Measurements from ENCODE around the gene ZNF775.

Gene ZNF775

DNA sequence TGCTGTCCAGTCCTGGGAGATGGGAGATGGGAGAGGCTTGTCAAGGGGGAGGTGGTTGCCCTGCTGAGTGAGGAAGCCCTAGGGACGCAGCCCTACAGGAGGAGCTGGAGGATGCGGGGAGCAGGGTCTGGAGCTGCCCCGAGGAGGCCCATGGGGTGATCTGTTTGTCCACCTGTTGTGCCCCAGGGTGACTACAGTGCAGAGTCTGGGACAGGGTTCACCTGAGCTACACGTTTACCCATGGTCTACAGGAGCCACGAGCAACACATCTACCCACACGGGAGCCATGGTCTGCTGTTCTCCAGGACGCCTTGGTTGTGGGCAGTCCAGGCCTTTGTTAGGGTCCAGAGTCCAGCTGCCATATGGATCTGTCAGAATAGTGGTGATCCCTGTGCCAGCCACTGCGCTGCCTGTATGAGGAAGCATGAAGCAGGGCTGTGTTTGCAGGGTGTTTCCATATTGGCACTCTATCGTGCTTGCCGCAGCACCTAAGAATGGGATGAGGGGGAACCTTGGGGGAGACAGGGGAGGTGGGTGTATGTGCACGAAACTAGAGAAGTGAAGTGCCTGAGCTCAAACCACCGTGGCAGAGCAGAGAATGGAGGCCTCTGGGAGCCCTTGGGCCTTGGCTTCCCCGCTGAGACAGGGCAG is 23.7 kb downstream of the ZNF775 start:
- no peak for DNase-seq

GRCh38 chr7:150403376-150404171 is 24.4 kb downstream of the ZNF775 start:
- no peak for DNase-seq

DNA sequence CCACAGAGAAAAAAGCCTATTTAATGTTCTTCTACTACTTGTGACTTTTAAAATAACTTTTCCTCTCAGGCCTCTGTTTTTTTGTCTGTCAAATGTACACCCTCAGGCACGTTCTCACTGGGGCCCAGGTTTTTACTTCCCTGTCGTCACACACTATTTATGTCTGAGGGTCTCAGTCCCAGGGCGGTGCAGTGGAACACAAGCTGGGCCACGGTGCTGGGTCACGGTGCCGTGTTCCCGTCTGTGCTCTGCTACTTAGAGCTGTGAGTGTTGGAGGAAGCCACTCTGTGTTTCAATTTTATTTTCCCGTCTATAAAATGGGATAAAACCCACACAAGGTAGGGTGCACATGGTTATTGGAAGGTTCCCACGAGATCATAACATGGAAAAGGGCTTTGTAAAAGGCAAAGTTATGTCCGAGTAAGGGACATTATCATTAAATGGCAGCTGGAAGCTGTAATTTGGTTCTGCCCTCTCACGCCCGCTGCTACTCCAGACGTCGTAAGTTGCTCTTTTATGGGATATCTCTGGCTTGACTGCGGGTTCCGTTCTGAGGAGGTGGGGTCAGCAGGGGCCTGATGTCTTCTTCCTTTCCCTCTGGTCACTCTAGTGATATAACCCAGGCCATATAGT is 25.2 kb downstream of the ZNF775 start:
- DNase-seq: no peak

DNA sequence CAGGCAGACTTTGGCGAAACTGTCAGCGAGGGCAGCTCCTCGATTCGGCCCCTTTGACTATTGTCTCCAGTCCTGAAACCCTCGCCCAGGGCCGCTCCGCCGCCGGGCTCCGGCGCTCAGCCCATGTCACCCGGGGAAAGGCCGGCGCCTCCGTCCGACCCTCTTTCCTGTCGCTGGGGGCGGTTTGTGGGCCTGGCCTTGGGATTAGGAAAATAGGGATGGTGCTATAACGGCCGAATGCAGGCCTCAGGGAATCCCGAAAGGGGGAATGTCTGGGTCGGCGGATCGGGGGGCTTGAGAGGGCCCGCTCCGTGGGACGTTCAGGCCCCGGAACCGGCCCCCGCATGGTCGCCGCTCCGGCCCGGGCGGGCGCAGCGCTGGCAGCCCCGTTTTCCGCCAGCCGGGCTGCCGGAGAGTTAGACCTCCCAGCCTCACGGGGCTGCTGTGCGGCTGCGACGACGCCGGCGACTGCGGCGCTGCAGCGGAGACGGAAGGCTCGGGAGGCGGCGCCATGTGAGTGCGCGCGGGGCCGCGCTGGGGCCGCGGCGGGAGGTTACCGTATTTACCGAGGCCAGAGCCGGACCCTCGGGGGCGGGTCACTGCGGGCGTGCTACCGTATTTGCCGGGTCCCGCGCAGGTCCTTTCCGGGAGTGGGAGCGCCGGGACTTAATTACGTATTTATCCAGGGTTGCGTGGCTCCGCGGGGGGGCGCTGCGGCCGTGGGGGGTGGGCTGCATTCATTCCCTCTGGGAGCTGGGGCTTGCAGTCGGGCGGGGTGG is 25.9 kb downstream of the ZNF775 start:
- peak; percentile 84 for DNase-seq

GRCh38 chr7:150405584-150406311 is 26.6 kb downstream of the ZNF775 start:
- no peak for DNase-seq

DNA sequence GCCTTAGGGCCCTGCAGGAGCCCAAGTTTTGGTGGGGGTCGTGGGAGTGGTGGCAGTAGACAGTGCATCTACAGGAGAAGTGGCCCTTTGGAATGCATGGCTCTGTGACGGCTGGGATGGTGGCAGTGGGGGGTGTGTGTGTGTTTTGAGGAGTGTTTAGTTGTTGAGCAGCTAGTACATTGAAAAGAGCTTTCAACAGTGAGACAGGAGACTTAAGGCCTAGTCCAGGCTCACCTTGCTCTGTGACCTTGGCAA is 27.1 kb downstream of the ZNF775 start:
- no peak for DNase-seq

- DNase-seq: peak; percentile 48
Measured at GRCh38 chr7:150406567-150407421, 27.7 kb downstream of the ZNF775 start.

DNA sequence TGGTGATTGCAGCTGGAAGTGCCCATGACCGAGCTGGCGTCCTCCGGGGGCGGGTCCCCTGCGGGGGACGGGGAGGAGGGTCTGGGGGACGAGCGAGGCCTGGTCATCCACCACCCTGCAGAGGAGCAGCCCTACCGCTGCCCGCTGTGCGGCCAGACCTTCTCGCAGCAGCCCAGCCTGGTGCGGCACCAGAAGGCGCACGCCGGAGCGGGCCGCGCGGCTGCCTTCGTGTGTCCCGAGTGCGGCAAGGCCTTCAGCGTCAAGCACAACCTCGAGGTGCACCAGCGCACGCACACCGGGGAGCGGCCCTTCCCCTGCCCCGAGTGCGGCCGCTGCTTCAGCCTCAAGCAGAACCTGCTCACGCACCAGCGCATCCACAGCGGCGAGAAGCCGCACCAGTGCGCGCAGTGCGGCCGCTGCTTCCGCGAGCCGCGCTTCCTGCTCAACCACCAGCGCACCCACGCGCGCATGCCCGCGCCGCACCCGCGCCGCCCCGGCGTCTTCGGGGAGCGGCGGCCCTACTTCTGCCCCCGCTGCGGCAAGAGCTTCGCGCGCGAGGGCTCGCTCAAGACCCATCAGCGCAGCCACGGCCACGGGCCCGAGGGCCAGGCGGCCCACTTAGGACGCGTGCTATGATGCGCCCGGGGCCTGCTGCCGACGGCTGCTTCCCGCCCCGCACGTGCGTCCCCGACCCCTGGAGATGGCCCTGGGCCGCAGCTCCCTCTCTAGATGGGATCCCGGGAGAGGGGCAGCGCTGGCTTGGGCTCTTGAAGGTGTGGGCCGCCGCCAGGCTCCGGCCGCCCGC is 28.7 kb downstream of the ZNF775 start:
- no peak for DNase-seq

DNA sequence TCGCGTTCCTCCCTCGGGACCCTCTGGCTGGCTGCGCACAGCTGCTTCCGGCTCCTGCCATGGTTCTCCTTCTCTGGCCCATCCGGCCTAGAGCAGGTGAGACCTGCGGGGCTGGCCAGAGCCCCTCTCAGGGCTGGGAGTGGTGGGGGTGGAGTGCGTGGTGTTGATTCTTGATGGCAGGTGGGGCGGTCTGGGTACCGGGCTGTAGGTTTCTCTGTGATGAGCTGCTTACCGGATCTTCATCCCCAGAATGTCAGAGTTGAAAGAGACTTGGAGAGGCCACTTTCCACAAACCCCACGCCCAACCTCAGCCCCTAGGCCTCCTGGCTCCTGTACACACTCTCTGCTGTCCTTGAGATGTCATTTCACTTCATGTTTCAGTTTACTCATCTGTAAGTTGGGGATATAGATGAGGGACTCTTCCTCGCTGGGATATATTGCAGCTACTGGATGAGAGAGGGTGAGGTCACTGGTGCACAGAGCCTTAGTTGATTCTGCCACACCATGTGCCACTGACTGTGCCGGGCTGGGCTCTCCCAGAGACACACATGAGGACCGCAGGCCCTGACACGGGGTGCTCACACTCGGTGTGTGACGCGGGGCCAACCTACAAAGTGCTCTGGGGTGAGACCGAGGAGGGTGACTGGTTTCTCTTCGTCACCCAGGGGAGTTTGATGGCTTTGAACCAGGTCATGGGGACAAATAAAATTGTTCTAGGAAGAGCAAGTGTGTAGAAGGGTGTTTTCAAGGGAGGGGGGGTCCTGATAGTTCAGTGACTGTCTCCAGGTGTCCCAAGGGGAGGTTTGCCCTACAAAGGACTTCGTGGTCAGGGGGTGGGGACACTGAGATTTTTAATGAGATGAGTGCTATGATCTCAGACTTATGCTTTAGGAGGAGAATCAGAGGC is 29.5 kb downstream of the ZNF775 start:
- no peak for DNase-seq

- no peak for DNase-seq
Measured at GRCh38 chr7:150409300-150410030, 30.3 kb downstream of the ZNF775 start.

DNA sequence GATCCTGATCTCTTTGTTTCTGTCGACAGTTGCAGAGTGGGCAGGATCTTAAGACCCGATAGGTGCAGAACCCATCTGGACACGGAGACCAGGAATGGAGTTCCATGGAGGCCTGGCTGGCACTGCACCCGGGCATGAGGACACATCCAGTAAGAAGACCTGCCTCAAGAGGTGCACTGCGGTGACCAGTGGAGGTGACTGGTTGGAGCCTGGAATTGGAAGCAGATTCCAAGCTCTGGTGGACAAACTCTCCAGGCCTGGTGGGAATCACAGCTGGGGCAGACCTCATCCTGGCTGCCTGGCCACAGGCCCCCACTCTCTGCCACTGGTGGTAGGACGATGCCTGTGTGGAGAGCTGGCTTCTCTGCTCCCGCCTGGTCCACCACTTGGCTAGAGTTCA is 31.0 kb downstream of the ZNF775 start:
- DNase-seq: no peak

- DNase-seq: no peak
Measured at GRCh38 chr7:150410680-150411346, 31.7 kb downstream of the ZNF775 start.

- DNase-seq: no peak
Measured at GRCh38 chr7:150411606-150412005, 32.5 kb downstream of the ZNF775 start.

- DNase-seq: no peak
Measured at GRCh38 chr7:150412016-150412415, 32.9 kb downstream of the ZNF775 start.

GRCh38 chr7:150412518-150413488 is 33.7 kb downstream of the ZNF775 start:
- DNase-seq: no peak

DNA sequence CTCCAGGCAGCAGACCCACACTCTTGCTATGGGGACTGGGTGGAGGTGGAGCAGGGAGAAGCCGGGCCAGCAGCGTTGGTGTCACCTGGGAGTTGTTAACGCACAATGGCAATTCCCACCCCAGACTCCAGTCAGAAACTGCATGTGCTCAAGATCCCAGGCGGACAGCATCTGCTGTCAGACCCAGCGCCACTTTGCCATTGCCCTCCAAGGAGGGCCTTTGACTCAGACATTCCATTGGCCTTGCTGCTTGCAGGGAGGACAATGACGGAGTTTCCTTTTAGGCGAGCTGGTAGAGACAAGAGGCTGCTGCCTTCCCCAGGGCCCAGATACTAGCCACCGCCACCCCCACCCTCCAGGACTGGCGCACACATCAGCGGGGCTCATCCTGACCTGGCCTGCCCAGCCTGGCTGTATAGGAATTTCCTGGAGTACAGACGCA is 34.5 kb downstream of the ZNF775 start:
- DNase-seq: no peak

Measured in CD4-positive, alpha-beta T cell treated with Interleukin-4 for 4 hours (primary cell).